GM06990 (cell line): Measurements from ENCODE around the gene EP400.
"Not testable (repeated sequence)": the region's sequence is repeated elsewhere in the genome, so short reads cannot be mapped to it uniquely, and the experiment has no call there.

Source experiments
- DNase-seq: peaks from one replicate; pipeline ENCODE4 v3.0.0-alpha.2; 2011; ENCODE audit not compliant: insufficient read length; ENCODE audit errors: extremely low read depth
- H3K27me3 ChIP-seq: replicated peaks from 2 replicates; pipeline ENCODE4 v1.6.0; 2011; ENCODE audit warnings: low read length; ENCODE audit not compliant: control insufficient read depth, insufficient read depth
- H3K36me3 ChIP-seq: 2 replicates; pipeline ENCODE4 v1.5.1; 2011; ENCODE audit warnings: low read length; ENCODE audit not compliant: control insufficient read depth, insufficient read depth
- H3K4me3 ChIP-seq: replicated peaks from 2 replicates; pipeline ENCODE4 v1.5.1; 2011; ENCODE audit warnings: low read depth, mild to moderate bottlenecking, control low read depth, low read length
- CTCF ChIP-seq: IDR thresholded peaks from 2 replicates; pipeline ENCODE4 v1.5.1; 2011; ENCODE audit warnings: low read length, control low read depth, mild to moderate bottlenecking, inconsistent platforms; ENCODE audit not compliant: insufficient read depth, poor library complexity, severe bottlenecking

EP400 gene

GRCh38 chr12:131950182-131950913, 606 bp downstream of the EP400 start:
- Histone ChIP-seq H3K36me3 (no peaks in the 10 kb centered on the region), H3K4me3 (peak overlapping the region; percentile 85), H3K27me3 (no peaks in the 10 kb centered on the region)
- peak; percentile 64 for DNase-seq
- TF ChIP-seq CTCF: no peak

GRCh38 chr12:131953810-131954209, 4.1 kb downstream of the EP400 start:
- H3K4me3 ChIP-seq, DNase-seq, H3K27me3 ChIP-seq, H3K36me3 ChIP-seq: not testable (repeated sequence)

- H3K36me3 ChIP-seq, H3K4me3 ChIP-seq, H3K27me3 ChIP-seq, DNase-seq: not testable (repeated sequence)
Observed at GRCh38 chr12:131954460-131954859, 4.7 kb downstream of the EP400 start.

- TF ChIP-seq CTCF: no peak
- no peak overlapping the region for H3K4me3 ChIP-seq
- H3K36me3 ChIP-seq: peaks cover 3% of the 10 kb centered on the region; the same call in 1 of the 2 replicates
- H3K27me3 ChIP-seq: no peaks in the 10 kb centered on the region
- no peak for DNase-seq
Observed at GRCh38 chr12:131959116-131959515, 9.4 kb downstream of the EP400 start.

- Histone ChIP-seq H3K27me3 (no peaks in the 10 kb centered on the region), H3K4me3 (no peak overlapping the region), H3K36me3 (peaks cover 3% of the 10 kb centered on the region; the same call in 1 of the 2 replicates)
- no peak for DNase-seq
- TF ChIP-seq CTCF: no peak
Observed at GRCh38 chr12:131959641-131960589, 10.2 kb downstream of the EP400 start.

- not testable (repeated sequence) for H3K36me3 ChIP-seq, H3K27me3 ChIP-seq, DNase-seq, H3K4me3 ChIP-seq
Observed at GRCh38 chr12:131960590-131961325, 11.0 kb downstream of the EP400 start.

- H3K27me3 ChIP-seq, H3K36me3 ChIP-seq, H3K4me3 ChIP-seq, DNase-seq: not testable (repeated sequence)
Observed at GRCh38 chr12:131961328-131961727, 11.6 kb downstream of the EP400 start.
